HG03575 (cell line): ENCODE data around the gene LAX1.

Source experiments
- ATAC-seq: cut with Tn5 transposase; IDR thresholded peaks from one replicate; pipeline ENCODE4 v1.9.1; 2021; ENCODE audit not compliant: unreplicated experiment, insufficient number of reproducible peaks, low FRiP score; ENCODE audit errors: extremely low read depth

Gene LAX1

DNA sequence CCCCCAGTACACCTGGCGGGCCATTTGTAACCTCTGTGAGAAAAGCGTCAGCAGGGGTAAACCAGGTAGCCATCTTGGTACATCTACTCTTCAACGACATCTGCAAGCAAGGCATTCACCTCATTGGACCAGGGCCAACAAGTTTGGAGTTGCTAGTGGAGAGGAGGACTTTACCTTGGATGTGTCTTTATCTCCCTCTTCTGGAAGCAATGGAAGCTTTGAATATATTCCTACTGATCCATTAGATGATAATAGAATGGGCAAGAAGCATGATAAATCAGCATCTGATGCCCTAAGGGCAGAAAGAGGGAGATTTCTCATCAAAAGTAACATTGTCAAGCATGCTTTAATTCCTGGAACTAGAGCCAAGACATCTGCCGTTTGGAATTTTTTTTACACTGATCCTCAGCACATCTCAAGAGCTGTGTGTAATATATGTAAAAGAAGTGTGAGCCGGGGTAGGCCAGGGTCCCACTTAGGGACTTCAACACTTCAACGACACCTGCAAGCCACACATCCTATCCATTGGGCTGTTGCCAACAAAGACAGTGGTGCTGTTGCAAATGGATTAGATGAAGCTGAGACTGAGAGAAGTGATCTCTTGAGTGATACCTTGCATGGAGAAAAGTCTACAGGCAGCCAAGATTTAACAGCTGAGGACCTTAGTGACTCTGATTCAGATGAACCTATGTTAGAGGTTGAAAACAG is 33.1 kb downstream of the LAX1 start:
- ATAC-seq: no peak

DNA sequence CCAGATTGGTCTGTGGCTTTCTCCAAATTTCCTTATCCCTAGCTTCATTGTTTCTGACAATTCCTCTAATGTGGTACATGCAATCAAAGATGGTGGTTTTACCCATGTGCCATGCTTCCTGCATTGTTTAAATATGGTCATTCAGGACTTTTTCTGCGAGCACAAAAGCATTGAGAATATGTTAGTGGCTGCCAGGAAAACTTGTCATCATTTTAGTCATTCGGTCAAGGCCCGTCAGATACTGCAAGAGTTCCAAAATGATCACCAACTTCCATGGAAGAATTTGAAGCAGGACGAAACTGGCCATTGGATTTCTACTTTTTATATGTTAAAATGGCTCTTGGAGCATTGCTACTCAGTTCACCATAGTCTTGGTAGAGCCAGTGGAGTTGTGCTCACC is 34.2 kb downstream of the LAX1 start:
- ATAC-seq: no peak

DNA sequence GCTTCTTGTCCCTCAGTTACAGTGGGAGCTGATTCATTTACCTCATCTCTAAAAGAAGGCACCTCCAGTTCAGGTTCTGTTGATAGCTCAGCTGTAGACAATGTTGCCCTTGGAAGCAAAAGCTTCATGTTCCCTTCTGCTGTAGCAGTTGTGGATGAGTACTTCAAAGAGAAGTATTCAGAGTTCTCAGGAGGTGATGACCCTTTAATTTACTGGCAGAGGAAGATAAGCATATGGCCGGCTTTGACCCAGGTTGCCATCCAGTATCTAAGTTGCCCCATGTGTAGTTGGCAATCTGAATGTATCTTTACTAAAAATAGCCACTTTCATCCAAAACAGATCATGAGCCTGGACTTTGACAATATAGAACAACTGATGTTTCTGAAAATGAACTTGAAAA is 35.0 kb downstream of the LAX1 start:
- no peak for ATAC-seq

DNA sequence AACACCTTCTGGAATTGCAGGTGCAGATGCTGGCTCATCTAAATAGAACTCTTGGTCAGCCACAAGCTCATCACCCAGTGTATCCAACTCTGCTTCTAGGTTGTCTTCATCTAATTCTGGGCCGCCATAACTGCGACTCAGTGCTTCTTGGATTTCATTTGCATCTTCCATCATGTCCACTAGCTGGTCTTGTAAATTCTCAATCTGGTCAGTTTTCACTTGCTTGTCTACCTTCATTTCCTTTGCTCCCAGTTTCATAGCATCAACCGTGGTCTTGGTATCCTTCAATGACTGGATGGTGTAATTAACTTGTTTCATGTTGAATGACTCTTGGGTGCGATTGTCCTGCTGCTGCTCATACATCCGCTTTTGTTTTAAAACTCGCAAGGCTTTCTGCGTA is 40.7 kb downstream of the LAX1 start:
- no peak for ATAC-seq

DNA sequence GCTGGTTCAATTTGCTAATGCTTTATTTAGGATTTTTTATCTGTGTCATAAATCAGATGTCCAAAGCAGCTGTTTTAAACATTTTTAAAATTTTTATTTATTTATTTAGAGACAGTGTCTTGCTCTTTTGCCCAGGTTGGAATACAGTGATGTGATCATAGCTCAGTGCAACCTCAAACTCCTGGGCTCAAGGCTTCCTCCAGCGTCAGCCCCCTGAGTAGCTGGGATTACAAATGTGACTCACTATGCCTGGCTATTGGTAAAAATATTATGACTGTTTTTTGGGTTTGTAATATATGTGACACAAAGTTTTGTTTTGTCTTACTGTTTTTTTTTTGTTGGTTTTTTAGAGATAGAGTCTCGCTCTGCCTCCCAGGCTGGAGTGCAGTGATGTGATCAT is 42.2 kb downstream of the LAX1 start:
- ATAC-seq: no peak

DNA sequence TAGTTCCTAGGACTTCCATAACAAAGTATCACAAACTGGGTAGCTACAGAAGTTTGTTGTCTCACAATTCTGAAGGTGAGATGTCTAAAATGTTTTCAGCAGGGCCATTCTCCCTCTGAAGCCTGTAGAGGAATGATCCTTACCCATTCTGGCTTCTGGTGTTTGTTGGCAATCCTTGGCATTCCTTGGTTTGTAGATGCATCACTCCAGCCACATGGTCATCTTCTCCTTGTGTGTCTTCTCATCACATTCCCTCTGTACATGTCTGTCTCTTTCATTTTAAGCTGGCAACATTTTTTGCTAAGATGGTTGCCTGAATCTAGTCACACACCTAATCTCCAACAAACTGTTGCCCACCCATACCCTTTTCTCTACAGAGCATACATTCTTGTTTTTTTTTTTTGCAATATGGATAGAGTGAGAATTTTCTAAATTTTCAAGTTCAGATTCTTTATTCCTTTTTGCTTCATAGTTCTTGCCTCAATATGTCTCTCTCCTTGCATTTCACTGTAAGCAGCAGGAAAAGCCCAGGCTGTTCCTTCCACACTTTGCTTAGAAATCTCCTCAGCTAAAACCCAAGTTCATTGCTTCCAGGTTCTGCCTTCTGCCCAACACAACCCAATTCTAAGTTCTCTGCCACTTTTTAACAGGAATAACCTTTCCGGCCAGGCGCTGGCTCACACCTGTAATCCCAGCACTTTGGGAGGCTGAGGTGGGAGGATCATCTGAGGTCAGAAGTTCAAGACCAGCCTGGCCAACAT is 48.8 kb downstream of the LAX1 start:
- no peak for ATAC-seq

DNA sequence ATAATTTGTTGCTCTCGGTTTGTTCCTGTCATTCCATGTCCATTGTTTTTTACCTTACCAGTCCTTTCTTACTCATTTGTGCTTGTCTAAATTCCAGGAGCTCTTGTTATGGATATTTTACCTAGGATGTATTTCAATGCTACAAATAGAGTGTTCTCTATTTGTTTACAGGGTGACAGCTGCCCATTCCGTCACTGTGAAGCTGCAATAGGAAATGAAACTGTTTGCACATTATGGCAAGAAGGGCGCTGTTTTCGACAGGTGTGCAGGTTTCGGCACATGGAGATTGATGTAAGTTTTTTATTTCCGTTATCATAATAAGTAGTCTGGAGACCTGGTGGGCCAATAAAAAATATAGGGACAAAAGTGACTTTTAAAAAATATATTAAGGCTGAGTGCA is 53.4 kb downstream of the LAX1 start:
- no peak for ATAC-seq

DNA sequence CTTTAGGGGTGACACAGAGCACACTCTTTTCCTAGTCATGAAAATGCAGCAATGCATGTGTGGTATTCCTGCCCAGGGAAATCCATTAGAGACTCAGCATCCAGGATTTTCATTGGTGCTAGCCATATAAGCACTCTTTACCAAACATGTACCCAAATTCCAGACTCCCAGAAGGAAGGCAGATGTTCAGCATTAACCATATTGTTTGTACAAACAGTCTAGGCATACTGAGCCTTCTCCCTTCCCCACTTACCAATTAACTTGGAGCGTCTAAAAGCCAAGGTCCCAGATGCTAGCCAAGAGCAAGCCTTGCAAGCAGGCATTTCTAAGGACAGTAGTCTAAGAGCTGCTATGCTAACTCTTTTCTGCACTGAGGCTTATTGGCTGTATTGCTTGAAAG is 58.3 kb downstream of the LAX1 start:
- ATAC-seq: no peak
